Measurements from ENCODE around the gene CFC1B.
"Not testable (repeated sequence)": the region's sequence is repeated elsewhere in the genome, so short reads cannot be mapped to it uniquely, and the experiment has no call there.

DNA sequence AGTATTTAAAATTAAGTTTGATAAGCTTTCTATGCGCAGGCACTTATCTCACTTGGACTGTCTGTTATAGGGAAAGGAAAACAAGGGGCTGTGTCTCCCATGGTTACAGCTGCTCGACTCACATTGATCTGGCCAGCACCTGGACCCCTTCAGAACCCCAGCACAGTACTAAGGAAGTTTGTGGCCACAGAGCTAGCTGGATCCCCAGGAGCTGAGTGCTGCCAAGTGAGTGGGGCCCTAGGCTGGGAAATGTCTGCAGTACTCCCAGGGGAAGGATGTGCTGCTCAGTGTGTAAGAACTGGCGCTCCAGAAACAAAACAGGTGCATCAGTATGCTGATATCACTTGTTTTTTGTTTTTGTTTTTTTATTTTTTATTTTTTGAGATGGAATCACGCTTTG is 9.2 kb downstream of the CFC1B start:
- not testable (repeated sequence) for TF ChIP-seq CTCF (conservative IDR thresholded peaks at IDR 0.05 in 1 of 2, IDR thresholded peaks at IDR 0.05 in 1 of 2; ENCODE audit: extremely low read depth in 1 of 2, insufficient read depth in 1 of 2, low read depth in 1 of 2, low read length in 2 of 2); EZH2 (IDR thresholded peaks at IDR 0.05; ENCODE audit: borderline replicate concordance, low read length)

Data from mammary epithelial cell (primary cell).